ENCODE data around the gene HSPG2. TPM values are rescaled to one million over a fixed set of nuclear protein-coding genes. Genes with fewer than 3 reads are reported as not detected.
"Not testable (repeated sequence)": the region's sequence is repeated elsewhere in the genome, so short reads cannot be mapped to it uniquely, and the experiment has no call there.

HSPG2 gene
- 1,732 TPM for total RNA-seq (ENCODE audit: unreplicated experiment)
- long read RNA-seq, partial matches to known transcripts = 19 of 42 reads
- long read RNA-seq, other reads (novel, unspliced or antisense) = 21 of 42 reads

- H3K27ac Mint-ChIP-seq (ENCODE audit: unreplicated experiment) = peak within 1 kb of the TSS; percentile 87
- peaks cover 20% of the 10 kb centered on the region for H3K36me3 Mint-ChIP-seq (ENCODE audit: low read depth, unreplicated experiment)
- DNase-seq (ENCODE audit: low spot score) = no peak
- H3K27me3 Mint-ChIP-seq (ENCODE audit: unreplicated experiment) = peaks cover 20% of the 10 kb centered on the region
- TF ChIP-seq CTCF (IDR thresholded peaks at IDR 0.05; ENCODE audit: unreplicated experiment) = no peak
- H3K4me1 Mint-ChIP-seq (ENCODE audit: unreplicated experiment) = peaks cover 70% of the 10 kb centered on the region
- no peaks in the 10 kb centered on the region for H3K9me3 Mint-ChIP-seq (ENCODE audit: unreplicated experiment)
- peak within 1 kb of the TSS; percentile 98 for H3K4me3 Mint-ChIP-seq (ENCODE audit: unreplicated experiment)
These were observed at the start of gene HSPG2 for GRCh38 chr1:21937034-21937371. Gene HSPG2 (minus strand): TSS chr1:21937310. CDS start chr1:21937217, 93 bp downstream.

- not testable (repeated sequence) for H3K36me3 Mint-ChIP-seq (ENCODE audit: low read depth, unreplicated experiment); H3K27me3 Mint-ChIP-seq (ENCODE audit: unreplicated experiment); DNase-seq (ENCODE audit: low spot score); H3K27ac Mint-ChIP-seq (ENCODE audit: unreplicated experiment); H3K4me3 Mint-ChIP-seq (ENCODE audit: unreplicated experiment); H3K4me1 Mint-ChIP-seq (ENCODE audit: unreplicated experiment); H3K9me3 Mint-ChIP-seq (ENCODE audit: unreplicated experiment)
These were observed 49.3 kb upstream of the HSPG2 start for GRCh38 chr1:21986386-21986785.

GRCh38 chr1:21985893-21986292 is 48.8 kb upstream of the HSPG2 start:
- not testable (repeated sequence) for H3K4me1 Mint-ChIP-seq (ENCODE audit: unreplicated experiment); H3K36me3 Mint-ChIP-seq (ENCODE audit: low read depth, unreplicated experiment); H3K27ac Mint-ChIP-seq (ENCODE audit: unreplicated experiment); H3K27me3 Mint-ChIP-seq (ENCODE audit: unreplicated experiment); H3K4me3 Mint-ChIP-seq (ENCODE audit: unreplicated experiment); DNase-seq (ENCODE audit: low spot score); H3K9me3 Mint-ChIP-seq (ENCODE audit: unreplicated experiment)

- not testable (repeated sequence) for H3K36me3 Mint-ChIP-seq (ENCODE audit: low read depth, unreplicated experiment); H3K4me3 Mint-ChIP-seq (ENCODE audit: unreplicated experiment); H3K27me3 Mint-ChIP-seq (ENCODE audit: unreplicated experiment); H3K4me1 Mint-ChIP-seq (ENCODE audit: unreplicated experiment); DNase-seq (ENCODE audit: low spot score); H3K9me3 Mint-ChIP-seq (ENCODE audit: unreplicated experiment); H3K27ac Mint-ChIP-seq (ENCODE audit: unreplicated experiment)
These were observed 46.4 kb upstream of the HSPG2 start for GRCh38 chr1:21983539-21983938.

- peak overlapping the region; percentile 67 for H3K27ac Mint-ChIP-seq (ENCODE audit: unreplicated experiment)
- not testable (repeated sequence) for H3K36me3 Mint-ChIP-seq (ENCODE audit: low read depth, unreplicated experiment); H3K27me3 Mint-ChIP-seq (ENCODE audit: unreplicated experiment); H3K9me3 Mint-ChIP-seq (ENCODE audit: unreplicated experiment); DNase-seq (ENCODE audit: low spot score); H3K4me1 Mint-ChIP-seq (ENCODE audit: unreplicated experiment); H3K4me3 Mint-ChIP-seq (ENCODE audit: unreplicated experiment)
These were observed 45.0 kb upstream of the HSPG2 start for GRCh38 chr1:21982122-21982521.

GRCh38 chr1:21981253-21981652 is 44.1 kb upstream of the HSPG2 start:
- not testable (repeated sequence) for DNase-seq (ENCODE audit: low spot score); H3K4me1 Mint-ChIP-seq (ENCODE audit: unreplicated experiment); H3K36me3 Mint-ChIP-seq (ENCODE audit: low read depth, unreplicated experiment); H3K27me3 Mint-ChIP-seq (ENCODE audit: unreplicated experiment); H3K27ac Mint-ChIP-seq (ENCODE audit: unreplicated experiment); H3K9me3 Mint-ChIP-seq (ENCODE audit: unreplicated experiment); H3K4me3 Mint-ChIP-seq (ENCODE audit: unreplicated experiment)

GRCh38 chr1:21980515-21981220 is 43.6 kb upstream of the HSPG2 start:
- not testable (repeated sequence) for H3K36me3 Mint-ChIP-seq (ENCODE audit: low read depth, unreplicated experiment); H3K27me3 Mint-ChIP-seq (ENCODE audit: unreplicated experiment); H3K9me3 Mint-ChIP-seq (ENCODE audit: unreplicated experiment); H3K4me1 Mint-ChIP-seq (ENCODE audit: unreplicated experiment); H3K4me3 Mint-ChIP-seq (ENCODE audit: unreplicated experiment); DNase-seq (ENCODE audit: low spot score); H3K27ac Mint-ChIP-seq (ENCODE audit: unreplicated experiment)

GRCh38 chr1:21978209-21978608 is 41.1 kb upstream of the HSPG2 start:
- DNase-seq (ENCODE audit: low spot score); H3K4me3 Mint-ChIP-seq (ENCODE audit: unreplicated experiment); H3K27ac Mint-ChIP-seq (ENCODE audit: unreplicated experiment); H3K27me3 Mint-ChIP-seq (ENCODE audit: unreplicated experiment); H3K9me3 Mint-ChIP-seq (ENCODE audit: unreplicated experiment); H3K36me3 Mint-ChIP-seq (ENCODE audit: low read depth, unreplicated experiment): not testable (repeated sequence)
- H3K4me1 Mint-ChIP-seq (ENCODE audit: unreplicated experiment) = peaks cover 11% of the 10 kb centered on the region

GRCh38 chr1:21976703-21977239 is 39.7 kb upstream of the HSPG2 start, which contains the start of gene CELA3B:
Gene CELA3B (plus strand): TSS chr1:21977022. CDS start chr1:21977040, 18 bp downstream.
- not testable (repeated sequence) for H3K4me3 Mint-ChIP-seq (ENCODE audit: unreplicated experiment); H3K27me3 Mint-ChIP-seq (ENCODE audit: unreplicated experiment); DNase-seq (ENCODE audit: low spot score); H3K9me3 Mint-ChIP-seq (ENCODE audit: unreplicated experiment); H3K36me3 Mint-ChIP-seq (ENCODE audit: low read depth, unreplicated experiment); H3K27ac Mint-ChIP-seq (ENCODE audit: unreplicated experiment)
- peaks cover 15% of the 10 kb centered on the region for H3K4me1 Mint-ChIP-seq (ENCODE audit: unreplicated experiment)

GRCh38 chr1:21975296-21975695 is 38.2 kb upstream of the HSPG2 start:
- H3K9me3 Mint-ChIP-seq (ENCODE audit: unreplicated experiment); H3K36me3 Mint-ChIP-seq (ENCODE audit: low read depth, unreplicated experiment); H3K4me3 Mint-ChIP-seq (ENCODE audit: unreplicated experiment); DNase-seq (ENCODE audit: low spot score); H3K27me3 Mint-ChIP-seq (ENCODE audit: unreplicated experiment): not testable (repeated sequence)
- peaks cover 15% of the 10 kb centered on the region for H3K4me1 Mint-ChIP-seq (ENCODE audit: unreplicated experiment)
- H3K27ac Mint-ChIP-seq (ENCODE audit: unreplicated experiment) = peak overlapping the region; percentile 61

- not testable (repeated sequence) for DNase-seq (ENCODE audit: low spot score); H3K9me3 Mint-ChIP-seq (ENCODE audit: unreplicated experiment); H3K27ac Mint-ChIP-seq (ENCODE audit: unreplicated experiment); H3K27me3 Mint-ChIP-seq (ENCODE audit: unreplicated experiment); H3K4me3 Mint-ChIP-seq (ENCODE audit: unreplicated experiment); H3K36me3 Mint-ChIP-seq (ENCODE audit: low read depth, unreplicated experiment)
- H3K4me1 Mint-ChIP-seq (ENCODE audit: unreplicated experiment) = peaks cover 16% of the 10 kb centered on the region
These were observed 37.6 kb upstream of the HSPG2 start for GRCh38 chr1:21974699-21975098.
